NCI-H187 treated with DMSO at 0.1 percent for 48 hours (cell line): ENCODE measurements around the gene ATXN7L3B.

Experiments
- DNase-seq: peaks from one replicate; lab custom pipeline; 2025; lab: John Stamatoyannopoulos, UW

Gene ATXN7L3B

DNA sequence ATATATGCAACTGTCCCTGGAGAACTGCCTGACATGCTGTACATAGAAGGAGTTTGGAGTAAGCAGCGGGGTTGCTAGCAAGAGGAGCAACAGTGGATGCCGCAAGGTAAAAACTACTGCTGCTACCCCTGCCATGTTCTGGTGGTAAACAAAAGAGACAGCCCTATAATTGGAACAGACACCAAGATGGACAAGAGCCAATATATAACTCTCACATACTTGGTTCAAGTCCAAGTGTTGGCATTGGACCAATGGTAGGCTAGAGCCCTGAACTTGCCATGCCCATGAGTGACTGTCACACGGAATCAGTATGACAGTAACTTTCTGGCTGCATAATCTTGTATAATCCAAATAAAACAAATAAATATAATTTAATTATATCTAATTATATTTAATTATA lies 13.7 kb downstream of the ATXN7L3B start:
- DNase-seq = no peak

DNA sequence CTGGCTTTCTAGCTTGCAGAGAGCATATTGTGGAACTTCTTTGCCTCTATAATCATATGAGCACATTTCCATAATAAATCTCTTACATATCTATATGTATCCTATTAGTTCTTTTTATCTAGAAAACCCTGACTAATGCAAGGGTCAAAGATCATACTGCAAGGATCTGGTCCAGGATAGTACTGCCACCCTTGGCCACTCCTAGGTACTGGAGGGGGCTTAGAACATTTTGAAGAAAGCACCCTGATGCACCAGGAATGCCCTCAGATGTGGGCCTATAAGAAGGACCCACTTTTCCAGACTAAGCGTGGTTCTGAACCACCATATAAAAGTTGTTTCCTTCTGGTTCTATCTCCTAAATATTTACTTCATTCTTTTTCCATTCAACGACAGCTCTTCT lies 14.6 kb downstream of the ATXN7L3B start:
- DNase-seq = no peak

DNA sequence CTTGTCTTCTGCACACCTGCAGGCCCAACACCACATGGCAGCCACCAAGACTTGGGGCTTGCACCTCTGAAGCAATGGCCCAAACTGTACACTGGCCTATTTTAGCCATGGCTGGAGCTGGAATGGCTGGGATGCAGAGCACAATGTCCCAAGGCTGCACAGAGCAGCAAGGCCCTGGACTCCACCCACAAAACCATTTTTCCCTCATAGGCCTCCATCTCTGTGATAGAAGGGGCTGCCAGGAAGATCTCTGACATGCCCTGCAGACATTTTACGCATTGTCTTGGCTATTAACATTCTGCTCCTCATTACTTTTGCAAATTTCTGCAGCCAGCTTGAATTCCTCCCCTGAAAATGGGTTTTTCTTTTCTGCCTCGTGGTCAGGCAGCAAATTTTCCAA lies 22.1 kb downstream of the ATXN7L3B start:
- no peak for DNase-seq

DNA sequence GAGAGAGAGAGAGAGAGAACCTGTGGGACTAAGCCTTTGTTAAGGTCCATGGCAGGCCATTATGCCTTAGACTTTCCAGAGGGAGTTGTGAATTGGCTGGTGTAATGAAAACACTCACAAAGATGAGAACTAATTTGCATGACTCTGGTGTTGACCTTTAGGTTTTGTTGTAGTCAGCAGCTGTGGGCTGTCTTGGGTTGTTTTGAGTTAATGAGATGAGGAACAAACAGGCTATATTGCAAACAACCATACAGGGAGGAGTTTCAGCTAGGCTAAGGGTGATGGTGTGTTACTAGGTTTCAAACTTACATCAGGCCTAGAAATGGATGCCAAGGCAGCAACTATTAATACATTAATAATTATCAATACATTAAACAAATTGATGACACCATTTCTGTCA lies 26.3 kb downstream of the ATXN7L3B start:
- DNase-seq = no peak

DNA sequence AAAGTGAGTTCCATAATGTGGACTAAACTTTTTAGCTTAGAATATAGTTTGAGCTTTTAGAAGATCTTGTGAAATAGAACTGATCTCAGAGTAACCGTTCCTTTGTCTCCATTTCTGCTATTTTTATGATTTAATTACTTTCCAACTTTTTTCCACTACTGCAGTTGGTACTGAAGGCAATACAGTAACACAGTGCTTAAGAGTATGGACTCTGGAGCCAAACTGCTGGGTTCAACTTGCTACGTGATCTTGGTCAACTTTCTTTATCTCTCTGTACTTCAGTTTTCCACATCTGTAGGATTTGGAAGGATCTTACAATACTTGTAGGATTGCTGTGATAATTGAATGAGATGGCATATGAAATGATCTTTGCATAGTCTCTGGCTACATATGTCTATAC lies 40.9 kb downstream of the ATXN7L3B start:
- DNase-seq = no peak

DNA sequence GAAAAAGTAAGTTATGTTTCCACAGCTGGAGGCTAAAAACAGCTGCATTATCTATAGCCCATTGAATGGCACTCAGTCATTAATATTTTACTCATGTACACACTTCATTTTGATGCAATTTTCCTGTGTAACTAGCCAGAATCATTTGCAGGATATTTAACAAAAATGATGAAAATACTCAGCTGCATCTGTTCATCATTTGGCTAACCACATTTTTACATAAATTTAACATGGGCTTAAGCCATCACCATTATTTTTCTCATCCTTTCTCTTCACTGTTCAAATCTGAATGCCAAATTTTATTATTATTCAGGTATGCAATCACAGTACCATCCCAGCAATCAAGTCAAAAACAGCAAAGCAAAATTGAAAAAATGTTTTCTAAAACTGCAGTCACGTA lies 41.8 kb downstream of the ATXN7L3B start:
- no peak for DNase-seq

DNA sequence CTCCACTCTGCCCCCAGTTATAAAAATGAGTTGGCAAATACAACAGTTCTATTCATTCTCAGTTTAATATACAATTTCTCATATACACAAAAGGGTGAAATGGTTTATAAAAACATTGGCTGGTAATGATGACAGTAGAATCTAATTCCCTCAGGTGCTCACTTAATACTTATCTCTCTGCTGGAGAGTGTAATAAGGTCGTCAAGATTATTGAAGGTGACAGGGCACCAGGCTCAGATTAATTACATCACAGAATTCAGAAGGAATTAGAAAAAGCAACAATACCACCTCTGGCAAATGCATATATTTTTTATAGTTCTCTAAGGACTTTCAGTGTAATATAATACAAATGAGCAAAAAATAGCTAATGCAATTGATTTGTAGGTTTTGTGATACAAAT lies 42.3 kb downstream of the ATXN7L3B start:
- no peak for DNase-seq

DNA sequence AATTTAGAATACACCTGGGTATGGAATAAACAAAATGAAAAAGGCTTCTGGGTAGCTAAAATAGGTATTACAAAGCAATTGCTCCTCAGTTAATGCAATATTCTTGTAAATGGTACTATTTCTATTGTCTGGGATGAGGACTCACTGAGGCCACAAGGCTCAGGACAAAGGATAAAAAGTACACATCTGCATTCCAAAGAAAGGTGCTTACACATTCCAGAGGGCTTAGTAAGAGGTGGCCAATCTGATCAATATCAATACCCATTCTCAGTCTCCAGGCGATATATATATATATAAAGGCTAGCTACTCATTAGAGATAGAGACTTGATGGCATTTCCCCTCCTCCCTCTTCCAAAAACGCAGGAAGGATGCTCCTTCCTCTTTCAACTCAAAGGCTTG lies 43.8 kb downstream of the ATXN7L3B start:
- no peak for DNase-seq

DNA sequence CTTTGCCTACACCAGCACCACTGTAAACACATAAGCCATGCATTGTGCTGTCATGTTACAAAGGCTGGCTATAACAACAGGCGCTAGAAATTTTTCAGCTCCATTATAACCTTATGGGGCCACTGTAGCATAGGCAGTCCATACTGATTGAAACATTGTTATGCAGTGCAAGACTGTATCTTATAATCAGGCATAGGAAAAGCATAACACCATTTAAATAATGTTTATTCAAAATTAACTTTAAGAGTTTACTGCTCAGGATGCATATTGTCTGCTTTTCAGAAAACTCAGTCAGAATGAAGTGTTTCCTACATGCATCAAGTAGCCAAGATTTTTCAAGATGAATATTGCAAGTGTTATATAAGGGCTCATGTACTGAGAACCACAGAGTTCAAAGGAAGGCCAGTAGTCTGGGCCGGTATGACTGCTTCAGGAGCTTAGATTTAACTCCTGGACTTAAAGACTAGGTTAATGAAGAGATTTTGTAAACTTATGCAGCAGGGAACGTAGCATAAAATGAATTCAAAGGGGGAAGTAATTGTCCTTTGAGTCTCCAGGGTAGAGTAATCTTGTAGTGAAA lies 46.9 kb downstream of the ATXN7L3B start:
- no peak for DNase-seq

DNA sequence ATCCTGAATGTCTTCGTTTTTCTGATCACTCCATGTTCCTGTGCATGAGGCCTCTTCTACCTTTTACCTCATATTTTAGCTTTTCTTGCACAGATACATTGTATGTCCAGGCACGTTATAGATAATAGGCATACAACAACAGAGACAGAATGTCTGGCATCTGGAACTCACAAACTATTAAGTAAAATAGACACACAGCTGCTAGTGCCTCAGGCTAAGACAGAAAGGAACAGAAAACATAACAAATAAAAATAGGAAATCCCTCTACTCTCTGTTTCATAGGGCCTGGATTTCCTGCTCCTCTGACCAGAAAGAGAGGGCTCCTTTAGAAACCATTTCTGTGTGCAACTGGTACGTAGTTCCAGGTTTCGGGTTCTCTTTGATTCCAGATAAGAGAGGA lies 48.6 kb downstream of the ATXN7L3B start:
- DNase-seq = no peak
